Ovary (tissue), 9 donors: ENCODE results near the gene RNF212. TPM values are rescaled to one million over a fixed set of nuclear protein-coding genes. Genes with fewer than 3 reads are reported as not detected.

ENCODE experiments used
- DNase-seq, 5 donors: peaks; one replicate each; pipeline ENCODE4 v3.0.0-alpha.2; 2019 to 2020
- H3K27ac ChIP-seq, 2 donors: fragments of 200-600 bp; one replicate each; pipeline versions ENCODE4 v1.5.1 to v1.8.0; 2019 to 2022
- H3K27me3 ChIP-seq: fragments of 200-600 bp; one replicate; pipeline ENCODE4 v1.8.0; 2022
- H3K36me3 ChIP-seq: fragments of 200-600 bp; sonication (generic); one replicate; pipeline ENCODE4 v1.5.1; 2019
- H3K4me1 ChIP-seq: one replicate; pipeline ENCODE4 v1.8.1; 2013; ENCODE audit warnings: mild to moderate bottlenecking, moderate library complexity; ENCODE audit not compliant: insufficient read depth
- H3K4me3 ChIP-seq: fragments of 200-600 bp; sonication (generic); one replicate; pipeline ENCODE4 v1.5.1; 2017
- H3K9me3 ChIP-seq, 2 donors: fragments of 200-600 bp in 1 of 2; sonication (generic) in 1 of 2; one replicate each; pipeline versions ENCODE4 v1.5.1 to v1.8.1; 2013 to 2019; ENCODE audit warnings: mild to moderate bottlenecking in 1 of 2, moderate library complexity in 1 of 2
- EP300 ChIP-seq: sonication (generic); formaldehyde crosslinking; IDR thresholded peaks from one replicate; pipeline ENCODE4 v1.6.1; 2017; ENCODE audit warnings: antibody characterized with exemption
- POLR2A ChIP-seq: fragments of 450-650 bp; IDR thresholded peaks from one replicate; pipeline ENCODE4 v1.6.1; 2017; ENCODE audit warnings: antibody characterized with exemption, mild to moderate bottlenecking, moderate library complexity
- WGBS, 3 donors: extraction: QIAGEN DNeasy Blood & Tissue Kit in 1 of 3; methylation state at CpG; one replicate each; pipeline versions ENCODE4 v1.1.5 to v1.1.7; 2013 to 2017; 5-methylcytosine and 5-hydroxymethylcytosine counted together
- intact Hi-C, 4 donors: fragments of 100-400 bp; cut with DNase I; formaldehyde crosslinking; loops; one replicate each; pipeline versions ENCODE4 v1.11.0 to v1.15.1; 2022 to 2023
- polyA plus RNA-seq, 2 donors: library from polyadenylated mRNA; stranded (reverse); fragments of 200-250 nt in 1 of 2; fragments of 350-450 nt in 1 of 2; fragmentation: Illumina TruSeq in 1 of 2; extraction: RNeasy Lipid Tissue Mini Kit (QIAGEN cat#74804) in 1 of 2; gene quantifications; one replicate each; pipeline ENCODE4 v1.2.3, GENCODE V29; 2013 to 2014
- total RNA-seq, 7 donors: library from RNA; depleted of rRNA in 2 of 7; stranded (reverse); fragments of >200 nt in 2 of 7; fragmentation: NEBNext Ultra II Directional in 3 of 7; extraction: Animal tissue kit (Norgen Biotek cat#: 25700) in 3 of 7; gene quantifications; one replicate each; pipeline versions ENCODE4 v1.1.0 to v1.2.4, GENCODE V29; 2016 to 2023
- TF ChIP-seq, protein P1 (sequence below), 3 donors: fragments of 450-650 bp in 2 of 3; fragments of 200-600 bp in 1 of 3; IDR thresholded peaks; one replicate each; pipeline versions ENCODE4 v1.5.1 to v1.8.0; 2016 to 2022; ENCODE audit warnings: antibody characterized with exemption in 3 of 3, mild to moderate bottlenecking in 1 of 3
- donor health status: DM: no; HTN: no; CAD: no; lungs with moderate emphysema.
- donor health status: DM: no; HTN: no; CAD: no.
- donor health status: Bipolar disorder and iron deficiency.
- donor health status: DM: yes; HTN: yes; CAD: no.
- donor health status: DM: no; HTN: no; CAD: no.
- donor health status: DM: yes; HTN: yes; CAD: no.

The RNF212 gene
- total and polyA plus RNA-seq, 9 donors: 6.2 to 31.0 (median 14.1) TPM

DNA sequence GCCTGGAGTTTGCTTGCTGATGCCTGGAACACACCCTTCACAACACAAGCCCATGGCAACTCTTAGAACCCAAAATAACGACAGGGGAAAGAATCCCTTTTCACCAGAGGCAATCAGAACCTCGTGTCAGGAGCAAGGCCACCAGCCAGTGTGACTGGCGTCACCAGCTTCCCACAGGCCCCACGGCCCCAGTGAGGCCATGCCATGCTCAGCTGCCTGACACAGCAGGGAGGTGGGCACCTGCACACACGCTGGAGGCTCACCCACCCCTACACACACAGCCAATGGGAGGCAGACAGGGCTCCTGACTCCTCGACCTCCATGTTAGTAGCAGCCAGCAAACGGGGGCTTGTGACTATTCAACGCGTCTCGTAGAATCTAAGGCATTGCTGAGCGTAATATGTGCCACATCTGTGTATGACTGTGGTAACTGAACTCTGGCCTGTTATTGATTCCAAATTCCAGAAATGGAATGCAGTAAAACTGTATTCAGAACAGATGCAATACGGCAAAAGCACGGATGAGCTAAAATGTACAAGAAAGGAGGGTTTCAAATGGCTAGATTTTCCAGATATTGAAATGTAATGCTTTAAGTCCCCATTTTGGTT, 28.5 kb downstream of the RNF212 start:
- Histone ChIP-seq H3K27ac (no peak overlapping the region), H3K4me3 (no peak overlapping the region), H3K9me3 (no peaks in the 10 kb centered on the region), H3K4me1 (no peaks in the 10 kb centered on the region), H3K36me3 (no peaks in the 10 kb centered on the region), H3K27me3 (no peaks in the 10 kb centered on the region)
- peak in 1 of 5 donors; percentile 12 for DNase-seq
- 74 to 77% (median 76%) methylated on average over 13 of the region's 13 CpGs for WGBS, 3 donors
- intact Hi-C loops: no loop called here
- TF ChIP-seq EP300 (no peak), POLR2A (no peak)
- TF ChIP-seq, protein P1, sequence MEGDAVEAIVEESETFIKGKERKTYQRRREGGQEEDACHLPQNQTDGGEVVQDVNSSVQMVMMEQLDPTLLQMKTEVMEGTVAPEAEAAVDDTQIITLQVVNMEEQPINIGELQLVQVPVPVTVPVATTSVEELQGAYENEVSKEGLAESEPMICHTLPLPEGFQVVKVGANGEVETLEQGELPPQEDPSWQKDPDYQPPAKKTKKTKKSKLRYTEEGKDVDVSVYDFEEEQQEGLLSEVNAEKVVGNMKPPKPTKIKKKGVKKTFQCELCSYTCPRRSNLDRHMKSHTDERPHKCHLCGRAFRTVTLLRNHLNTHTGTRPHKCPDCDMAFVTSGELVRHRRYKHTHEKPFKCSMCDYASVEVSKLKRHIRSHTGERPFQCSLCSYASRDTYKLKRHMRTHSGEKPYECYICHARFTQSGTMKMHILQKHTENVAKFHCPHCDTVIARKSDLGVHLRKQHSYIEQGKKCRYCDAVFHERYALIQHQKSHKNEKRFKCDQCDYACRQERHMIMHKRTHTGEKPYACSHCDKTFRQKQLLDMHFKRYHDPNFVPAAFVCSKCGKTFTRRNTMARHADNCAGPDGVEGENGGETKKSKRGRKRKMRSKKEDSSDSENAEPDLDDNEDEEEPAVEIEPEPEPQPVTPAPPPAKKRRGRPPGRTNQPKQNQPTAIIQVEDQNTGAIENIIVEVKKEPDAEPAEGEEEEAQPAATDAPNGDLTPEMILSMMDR (IDR thresholded peaks at IDR 0.05): no peak

DNA sequence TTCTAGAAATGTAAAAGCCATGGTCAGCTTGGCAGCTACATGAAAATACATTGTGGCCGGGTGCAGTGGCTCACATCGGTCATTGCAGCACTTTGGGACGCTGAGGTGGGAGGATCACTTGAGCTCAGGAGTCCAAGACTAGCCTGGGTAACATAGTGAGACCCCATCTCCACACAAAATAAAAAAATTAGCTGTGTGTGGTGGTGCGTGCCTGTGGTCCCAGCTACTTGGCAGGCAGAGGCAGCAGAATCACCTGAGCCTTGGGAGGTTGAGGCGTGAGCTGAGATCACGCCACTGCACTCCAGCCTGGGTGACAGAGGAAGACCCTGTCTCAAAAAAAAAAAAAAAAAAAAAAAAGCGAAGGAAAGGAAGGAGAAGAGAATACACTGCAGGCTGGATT, 29.0 kb downstream of the RNF212 start:
- Histone ChIP-seq H3K9me3 (no peaks in the 10 kb centered on the region), H3K4me3 (no peak overlapping the region), H3K36me3 (no peaks in the 10 kb centered on the region), H3K27me3 (no peaks in the 10 kb centered on the region), H3K4me1 (no peaks in the 10 kb centered on the region), H3K27ac (no peak overlapping the region)
- WGBS, 3 donors: 81 to 90% (median 89%) methylated on average over 7 of the region's 7 CpGs
- TF ChIP-seq, protein P1 (IDR thresholded peaks at IDR 0.05): no peak
- TF ChIP-seq EP300: no peak
- TF ChIP-seq POLR2A: no peak
- DNase-seq: peak in 1 of 5 donors; percentile 1
- intact Hi-C loops: no loop called here

DNA sequence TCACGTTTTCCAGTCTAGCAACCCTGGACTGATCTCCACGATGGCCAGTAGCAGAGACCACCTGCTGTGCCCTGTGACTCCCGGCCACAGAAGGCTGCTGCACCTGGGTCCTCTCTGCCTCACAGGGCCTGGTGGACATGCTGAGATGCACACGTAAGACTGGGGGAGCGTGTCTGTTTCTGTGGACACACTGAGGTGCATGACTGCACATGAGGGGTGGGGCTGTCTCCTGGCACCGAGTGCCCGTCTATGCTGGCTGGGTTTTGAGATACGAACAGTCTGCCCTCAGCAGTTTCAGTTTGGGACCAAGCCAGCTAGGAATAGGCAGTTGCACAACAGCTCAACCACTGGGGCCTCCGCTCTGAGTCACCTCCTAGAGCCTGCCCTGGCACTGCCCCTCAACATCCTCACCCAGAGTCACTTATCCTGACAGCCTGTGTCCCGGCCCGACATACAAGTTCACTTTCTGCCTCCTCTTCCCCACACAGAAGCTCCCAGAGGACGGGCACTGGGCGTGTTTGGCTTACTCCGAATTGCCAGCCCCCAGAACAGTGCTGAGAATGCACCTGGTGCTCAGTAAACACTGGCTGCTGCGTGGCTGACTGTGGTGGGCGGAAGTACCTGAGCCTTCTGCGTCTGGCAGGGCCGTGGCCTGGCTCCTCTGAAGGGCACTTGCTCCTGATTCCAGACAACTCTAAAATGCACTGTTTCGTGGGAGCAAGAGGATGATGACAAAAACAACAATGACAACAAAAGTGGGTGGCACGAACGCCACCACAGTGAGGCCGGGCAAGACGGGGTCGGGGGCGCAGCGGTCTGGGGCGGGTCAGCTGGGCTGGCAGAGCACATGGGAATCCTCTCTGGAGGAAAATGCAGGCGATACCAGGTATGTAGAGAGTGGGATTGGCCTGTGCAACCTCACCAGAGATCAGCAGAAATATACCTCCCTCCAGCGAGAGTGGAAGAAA, 30.9 kb downstream of the RNF212 start:
- Histone ChIP-seq H3K4me3 (no peak overlapping the region), H3K27me3 (no peaks in the 10 kb centered on the region), H3K9me3 (no peaks in the 10 kb centered on the region), H3K27ac (no peak overlapping the region), H3K36me3 (no peaks in the 10 kb centered on the region), H3K4me1 (no peaks in the 10 kb centered on the region)
- TF ChIP-seq, protein P1 (IDR thresholded peaks at IDR 0.05): no peak
- TF ChIP-seq EP300 (no peak), POLR2A (no peak)
- peak in 1 of 5 donors; percentile 42 for DNase-seq
- WGBS, 3 donors: 78 to 79% (median 78%) methylated on average over 29 of the region's 29 CpGs
- intact Hi-C loops: no loop called here

DNA sequence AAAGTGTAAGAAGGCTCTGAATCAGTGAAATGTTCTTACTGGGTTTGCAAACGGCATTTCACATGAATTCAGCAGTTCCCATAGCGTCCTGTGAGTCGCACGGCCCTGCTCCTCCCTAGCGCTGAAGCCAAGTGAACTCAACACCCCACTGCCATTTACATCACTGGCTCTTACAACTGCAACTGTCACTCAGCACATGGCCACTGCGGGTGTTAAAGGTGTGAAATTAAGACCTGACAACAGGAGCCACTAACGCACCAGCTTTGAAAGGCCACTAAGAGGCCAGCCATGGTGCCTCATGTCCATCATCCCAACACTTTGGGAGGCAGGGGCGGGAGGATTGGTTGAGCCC, 31.7 kb downstream of the RNF212 start:
- H3K27me3 ChIP-seq: no peaks in the 10 kb centered on the region
- no peak overlapping the region for H3K27ac ChIP-seq
- no peaks in the 10 kb centered on the region for H3K4me1 ChIP-seq
- H3K9me3 ChIP-seq: no peaks in the 10 kb centered on the region
- intact Hi-C loops: no loop called here
- no peaks in the 10 kb centered on the region for H3K36me3 ChIP-seq
- no peak overlapping the region for H3K4me3 ChIP-seq
- TF ChIP-seq EP300: no peak
- no peak for TF ChIP-seq POLR2A
- TF ChIP-seq, protein P1 (IDR thresholded peaks at IDR 0.05): no peak
- peak in 1 of 5 donors; percentile 15 for DNase-seq
- WGBS, 3 donors: 74 to 85% (median 78%) methylated on average over 8 of the region's 8 CpGs
